Stimulated activated CD8-positive, alpha-beta memory T cell treated with anti-CD3 and anti-CD28 coated beads, Interleukin-4, amount 100 ng/mL, for 4 hours (primary cell): ENCODE results near the gene BRIP1.

ENCODE experiments used
- DNase-seq, 2 donors: peaks; one replicate each; pipeline ENCODE4 v3.0.0-alpha.2; 2020; ENCODE audit warnings: low read depth in 2 of 2, low spot score in 1 of 2

Gene BRIP1

GRCh38 chr17:61764846-61765245, 98.5 kb downstream of the BRIP1 start:
- no peak for DNase-seq

- no peak for DNase-seq
These were observed 101.5 kb downstream of the BRIP1 start for GRCh38 chr17:61761827-61762226.

DNA sequence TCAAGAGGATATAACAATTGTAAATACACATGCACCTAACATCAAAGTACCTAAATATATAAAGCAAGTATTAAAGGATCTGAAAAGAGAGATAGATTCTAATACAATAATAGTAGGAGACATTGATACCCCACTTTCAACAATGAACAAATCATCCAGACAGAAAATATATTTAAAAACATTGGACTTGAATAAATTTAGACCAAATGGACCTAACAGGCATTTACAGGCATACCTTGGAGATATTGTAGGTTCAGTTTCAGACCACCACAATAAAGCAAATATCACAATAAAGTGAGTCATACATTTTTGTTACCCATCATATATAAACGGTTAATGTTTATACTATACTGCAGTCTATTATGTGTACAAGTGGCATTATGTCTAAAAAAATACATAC, 104.0 kb downstream of the BRIP1 start:
- no peak for DNase-seq

GRCh38 chr17:61758430-61758829, 104.9 kb downstream of the BRIP1 start:
- no peak for DNase-seq

GRCh38 chr17:61757168-61757567, 106.2 kb downstream of the BRIP1 start:
- no peak for DNase-seq

DNA sequence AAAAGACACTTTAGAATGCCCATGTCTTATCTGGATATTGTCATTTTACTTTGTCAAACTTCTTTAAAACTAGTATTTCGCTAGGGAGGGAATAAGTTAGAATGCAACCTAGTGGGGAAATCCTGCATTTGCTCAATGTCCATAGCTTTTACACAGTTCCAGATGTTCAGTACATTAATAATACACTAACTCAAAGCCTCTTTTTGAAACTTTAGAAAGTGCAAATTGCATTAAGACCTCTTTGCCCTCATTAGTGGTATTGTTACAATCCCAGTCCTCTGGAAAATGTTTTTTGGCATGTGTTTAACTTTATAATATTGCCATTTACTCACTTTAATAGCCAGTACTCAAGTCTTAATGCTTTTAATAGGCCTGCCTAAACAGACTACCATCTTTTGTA, 106.8 kb downstream of the BRIP1 start:
- no peak for DNase-seq

- DNase-seq, result no peak
These were observed 107.7 kb downstream of the BRIP1 start for GRCh38 chr17:61755668-61756067.

DNA sequence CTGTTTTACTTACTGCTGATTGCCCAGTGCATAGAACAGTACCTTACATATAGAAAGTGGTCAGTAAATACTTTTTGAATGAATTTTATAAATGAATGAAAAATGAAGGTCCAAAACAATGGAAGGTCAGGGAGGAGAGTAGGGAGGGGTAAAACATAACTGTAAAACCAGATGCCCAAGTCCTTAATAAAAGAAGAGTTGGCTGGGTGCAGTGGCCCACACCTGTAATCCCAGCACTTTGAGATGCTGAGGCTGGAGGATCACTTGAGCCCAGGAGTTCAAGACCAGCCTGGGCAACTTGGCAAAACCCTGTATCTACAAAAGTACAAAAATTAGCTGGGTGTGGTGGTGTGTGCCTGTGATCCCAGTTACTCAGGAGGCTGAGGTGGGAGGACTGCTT, 108.2 kb downstream of the BRIP1 start:
- DNase-seq, result no peak

DNA sequence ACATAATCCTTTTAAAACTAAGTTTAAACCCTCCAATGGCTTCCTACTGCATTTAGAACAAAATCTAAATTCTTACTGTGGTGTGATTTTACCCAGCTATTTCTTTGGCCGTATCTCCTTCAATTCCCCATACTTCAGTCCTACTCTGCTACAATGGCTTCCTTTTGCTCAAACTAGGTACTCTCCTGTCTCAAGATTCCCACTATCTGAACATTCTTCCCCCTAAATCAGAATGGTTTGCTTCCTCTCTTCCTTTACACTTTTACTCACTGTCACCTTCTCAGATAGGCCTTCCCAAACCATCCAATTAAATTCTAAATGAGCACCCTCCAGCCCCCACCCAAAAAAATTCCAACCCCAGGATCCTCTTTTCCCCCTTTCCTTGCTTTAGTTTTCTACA, 109.2 kb downstream of the BRIP1 start:
- no peak for DNase-seq

- no peak for DNase-seq
These were observed 109.6 kb downstream of the BRIP1 start for GRCh38 chr17:61753696-61754095.

DNA sequence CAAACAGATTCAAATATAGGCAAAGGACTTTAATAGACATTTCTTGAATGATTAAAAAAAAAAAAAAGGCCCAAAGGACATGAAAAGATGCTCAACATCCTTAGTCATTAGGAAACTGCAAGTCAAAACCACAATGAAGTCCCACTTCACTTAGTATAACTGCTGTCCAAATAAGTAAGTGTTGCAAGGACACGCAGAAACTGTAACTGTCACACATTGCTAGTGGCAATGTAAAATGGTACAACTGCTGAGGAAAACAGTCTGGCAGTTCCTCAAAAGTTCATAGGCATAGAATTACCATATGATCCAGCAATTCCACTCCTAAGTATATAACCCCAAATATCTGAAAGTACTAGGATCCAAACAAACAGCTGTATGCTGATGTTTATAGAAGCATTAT, 112.7 kb downstream of the BRIP1 start:
- DNase-seq, result no peak

GRCh38 chr17:61749823-61750404, 113.4 kb downstream of the BRIP1 start:
- no peak for DNase-seq

- no peak for DNase-seq
These were observed 116.9 kb downstream of the BRIP1 start for GRCh38 chr17:61746248-61746985.

DNA sequence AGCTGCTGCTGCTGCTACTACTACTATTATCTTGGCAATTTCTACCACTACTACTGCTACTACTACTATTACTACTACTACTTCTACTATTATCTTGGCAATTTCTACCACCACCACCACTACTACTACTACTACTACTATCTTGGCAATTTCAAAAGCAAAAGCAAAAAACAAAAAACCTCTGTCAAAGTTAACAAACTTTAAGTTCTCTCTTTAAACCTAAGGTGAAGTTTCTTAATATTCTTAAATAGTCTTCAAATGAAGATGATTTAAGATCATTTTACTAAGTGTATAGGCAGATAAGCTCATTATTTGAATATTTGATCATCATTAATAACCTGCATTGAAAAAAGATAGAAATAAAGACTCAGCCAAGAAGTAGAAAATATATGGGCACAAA, 118.5 kb downstream of the BRIP1 start:
- DNase-seq, result no peak

GRCh38 chr17:61744252-61744651, 119.1 kb downstream of the BRIP1 start:
- no peak for DNase-seq

DNA sequence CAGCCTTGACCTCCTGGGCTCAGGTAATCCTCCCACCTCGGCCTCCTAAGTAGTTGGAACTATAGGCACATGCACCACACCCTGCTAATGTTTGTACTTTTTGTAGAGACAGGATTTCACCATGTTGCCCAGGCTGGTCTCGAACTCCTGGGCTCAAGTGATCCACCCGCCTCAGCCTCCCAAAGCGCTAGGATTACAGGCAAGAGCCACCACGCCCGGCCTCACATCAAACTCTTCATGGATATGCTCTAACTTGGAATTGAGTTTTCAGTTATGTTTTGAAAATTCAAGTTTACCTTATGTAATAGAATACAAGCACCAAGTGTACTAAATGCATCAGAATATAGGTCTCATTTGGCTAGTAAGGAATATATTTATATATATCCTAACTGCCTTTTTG, 119.6 kb downstream of the BRIP1 start:
- DNase-seq, result no peak

DNA sequence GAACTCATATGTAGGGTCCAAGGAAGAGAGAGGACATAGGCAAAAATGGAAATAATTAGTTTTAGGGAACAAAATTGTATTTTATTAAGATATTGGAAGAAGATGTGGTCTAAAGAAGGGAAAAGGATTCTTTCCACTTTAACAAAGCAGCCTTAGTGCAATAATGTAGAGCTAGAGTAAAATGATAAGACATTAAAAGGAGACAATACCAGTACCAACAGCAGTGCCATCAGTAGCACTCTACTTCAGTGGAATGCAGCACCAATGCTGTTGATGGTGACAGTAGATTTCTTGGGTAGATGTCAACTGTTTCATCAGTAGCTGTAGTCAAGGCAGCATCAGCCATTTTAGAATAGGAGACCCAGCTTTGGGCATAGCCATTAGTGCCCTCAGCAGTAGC, 124.3 kb downstream of the BRIP1 start:
- no peak for DNase-seq

GRCh38 chr17:61738249-61738648, 125.1 kb downstream of the BRIP1 start:
- no peak for DNase-seq

DNA sequence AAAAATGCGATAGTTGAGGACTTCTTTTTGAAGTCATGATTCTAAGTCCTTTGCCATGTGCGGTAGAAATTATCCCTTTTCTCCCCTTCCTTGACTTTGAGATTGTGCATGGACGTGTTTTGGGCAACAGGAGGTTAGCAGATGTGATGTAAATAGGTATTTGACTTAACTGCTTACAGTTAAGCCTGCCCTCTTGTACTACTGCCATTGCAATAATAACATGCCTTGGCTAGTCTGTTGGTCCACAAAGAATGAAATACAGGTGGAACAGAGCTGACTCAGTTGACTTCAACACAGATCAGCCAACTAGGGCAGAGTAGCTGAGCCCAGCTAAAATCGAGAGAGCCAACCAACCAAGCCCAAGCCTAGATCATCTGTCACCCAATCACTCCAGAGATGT, 125.5 kb downstream of the BRIP1 start:
- DNase-seq, result no peak

DNA sequence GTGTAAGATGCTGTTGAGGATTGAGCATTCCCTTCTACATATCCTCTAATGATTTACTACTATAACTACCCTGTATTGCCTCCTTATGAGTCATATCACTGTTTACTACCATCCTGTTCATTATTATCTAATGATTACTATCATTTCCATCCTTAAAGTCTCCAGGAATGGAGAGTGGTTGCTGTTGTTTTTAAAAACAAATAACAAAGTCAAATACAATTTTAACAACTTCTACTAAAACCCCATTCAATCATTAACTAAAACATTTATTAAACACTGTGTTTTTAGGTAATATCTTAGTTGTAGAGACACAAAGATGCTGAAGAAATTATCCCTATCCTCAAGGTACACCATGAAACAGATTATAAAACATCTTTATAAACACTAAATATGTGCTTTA, 126.9 kb downstream of the BRIP1 start:
- no peak for DNase-seq

GRCh38 chr17:61735807-61736206, 127.5 kb downstream of the BRIP1 start:
- DNase-seq, result no peak

- no peak for DNase-seq
These were observed 128.9 kb downstream of the BRIP1 start for GRCh38 chr17:61734466-61734865.

DNA sequence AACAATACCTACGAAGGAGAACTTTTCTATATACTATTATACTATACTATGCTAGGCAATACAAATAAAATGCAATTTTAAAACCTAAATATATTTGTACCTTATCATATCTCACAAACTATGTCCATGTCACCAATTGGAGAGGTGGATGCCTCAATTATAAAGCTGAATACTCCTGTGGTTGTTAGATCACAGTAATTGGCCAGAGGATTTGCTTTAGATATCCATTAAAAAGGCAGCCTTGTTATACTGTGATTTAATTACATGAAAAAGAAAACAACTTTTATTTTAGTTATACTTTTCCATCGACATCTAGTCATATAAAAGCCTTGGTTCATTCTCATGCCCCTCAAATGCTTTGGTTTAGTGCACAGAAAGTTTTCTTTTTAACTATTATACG, 129.3 kb downstream of the BRIP1 start:
- no peak for DNase-seq
